ENCODE data around the gene OR5T3.
"Not testable (repeated sequence)": the region's sequence is repeated elsewhere in the genome, so short reads cannot be mapped to it uniquely, and the experiment has no call there.

Gene OR5T3

GRCh38 chr11:56251954-56252353 is at the start of gene OR5T3:
TSS of gene OR5T3 (plus strand) at chr11:56252254. CDS start at chr11:56252254, 0 bp downstream.
- DNase-seq = no peak

GRCh38 chr11:56207790-56208189 is 44.3 kb upstream of the OR5T3 start:
- no peak for DNase-seq

GRCh38 chr11:56214537-56214936 is 37.5 kb upstream of the OR5T3 start:
- DNase-seq = no peak

GRCh38 chr11:56219735-56220134 is 32.3 kb upstream of the OR5T3 start:
- DNase-seq = not testable (repeated sequence)

GRCh38 chr11:56234155-56234554 is 17.9 kb upstream of the OR5T3 start, which contains the start of gene OR5T2:
TSS of gene OR5T2 (minus strand) at chr11:56234255. CDS start at chr11:56233062, 1,193 bp downstream.
- DNase-seq = no peak

- no peak for DNase-seq
Measured at GRCh38 chr11:56271092-56271491, 19.0 kb downstream of the OR5T3 start.

GRCh38 chr11:56273854-56274253 is 21.8 kb downstream of the OR5T3 start, which contains the start of gene OR5T1:
TSS of gene OR5T1 (plus strand) at chr11:56274154. CDS start at chr11:56275639, 1,485 bp downstream.
- DNase-seq = no peak

GRCh38 chr11:56292154-56292553 is 40.1 kb downstream of the OR5T3 start, which contains the start of gene OR8H1:
TSS of gene OR8H1 (minus strand) at chr11:56292254. CDS start at chr11:56291062, 1,192 bp downstream.
- no peak for DNase-seq

- no peak for DNase-seq
Measured at GRCh38 chr11:56296898-56297297, 44.8 kb downstream of the OR5T3 start.

Data from retina (tissue), 1 donor.